C4-2B (cell line): ENCODE results near the gene HKDC1.

Experiments used
- ZFX ChIP-seq: fragments of 450-650 bp; IDR thresholded peaks from 2 replicates; pipeline ENCODE4 v1.6.1; 2017
- TF ChIP-seq, protein P1 (sequence below): fragments of 450-650 bp; conservative IDR thresholded peaks from 2 replicates; pipeline ENCODE4 v1.5.1; 2017; ENCODE audit warnings: mild to moderate bottlenecking

DNA sequence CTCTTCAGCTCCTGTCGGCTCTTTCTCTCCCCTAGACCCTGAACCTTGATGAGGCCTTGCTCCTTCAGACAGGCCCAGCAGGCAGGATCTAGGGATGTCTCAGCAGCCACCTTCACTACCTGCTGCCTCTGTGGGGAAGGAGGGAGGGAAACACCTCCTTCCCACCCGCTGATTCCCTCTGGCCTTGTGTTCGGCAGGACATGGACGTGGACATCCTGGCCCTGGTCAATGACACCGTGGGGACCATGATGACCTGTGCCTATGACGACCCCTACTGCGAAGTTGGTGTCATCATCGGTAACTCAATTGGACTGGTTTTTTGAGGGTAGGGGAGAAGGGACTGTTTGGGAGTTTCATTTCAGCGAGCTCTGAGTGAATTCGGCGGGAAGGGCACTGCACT, 20.3 kb downstream of the HKDC1 start:
- TF ChIP-seq, protein P1, sequence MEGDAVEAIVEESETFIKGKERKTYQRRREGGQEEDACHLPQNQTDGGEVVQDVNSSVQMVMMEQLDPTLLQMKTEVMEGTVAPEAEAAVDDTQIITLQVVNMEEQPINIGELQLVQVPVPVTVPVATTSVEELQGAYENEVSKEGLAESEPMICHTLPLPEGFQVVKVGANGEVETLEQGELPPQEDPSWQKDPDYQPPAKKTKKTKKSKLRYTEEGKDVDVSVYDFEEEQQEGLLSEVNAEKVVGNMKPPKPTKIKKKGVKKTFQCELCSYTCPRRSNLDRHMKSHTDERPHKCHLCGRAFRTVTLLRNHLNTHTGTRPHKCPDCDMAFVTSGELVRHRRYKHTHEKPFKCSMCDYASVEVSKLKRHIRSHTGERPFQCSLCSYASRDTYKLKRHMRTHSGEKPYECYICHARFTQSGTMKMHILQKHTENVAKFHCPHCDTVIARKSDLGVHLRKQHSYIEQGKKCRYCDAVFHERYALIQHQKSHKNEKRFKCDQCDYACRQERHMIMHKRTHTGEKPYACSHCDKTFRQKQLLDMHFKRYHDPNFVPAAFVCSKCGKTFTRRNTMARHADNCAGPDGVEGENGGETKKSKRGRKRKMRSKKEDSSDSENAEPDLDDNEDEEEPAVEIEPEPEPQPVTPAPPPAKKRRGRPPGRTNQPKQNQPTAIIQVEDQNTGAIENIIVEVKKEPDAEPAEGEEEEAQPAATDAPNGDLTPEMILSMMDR, result no peak
- TF ChIP-seq ZFX, result no peak
